ENCODE data around the gene CTDNEP1.

CTDNEP1 gene

GRCh38 chr17:7224661-7225111 is 26.8 kb downstream of the CTDNEP1 start:
- TF ChIP-seq CTCF (IDR thresholded peaks at IDR 0.05; ENCODE audit: insufficient read depth, low read length, poor library complexity, severe bottlenecking), result no peak
- no peak overlapping the region for H3K4me3 ChIP-seq (replicated peaks; ENCODE audit: low read depth, low read length)
- no peak for DNase-seq (ENCODE audit: extremely low read depth, insufficient read length)
- H3K36me3 ChIP-seq (ENCODE audit: control insufficient read depth, insufficient read depth, low read length), result peaks cover 39% of the 10 kb centered on the region
- no peaks in the 10 kb centered on the region for H3K27me3 ChIP-seq (replicated peaks; ENCODE audit: control insufficient read depth, insufficient read depth, low read length)

DNA sequence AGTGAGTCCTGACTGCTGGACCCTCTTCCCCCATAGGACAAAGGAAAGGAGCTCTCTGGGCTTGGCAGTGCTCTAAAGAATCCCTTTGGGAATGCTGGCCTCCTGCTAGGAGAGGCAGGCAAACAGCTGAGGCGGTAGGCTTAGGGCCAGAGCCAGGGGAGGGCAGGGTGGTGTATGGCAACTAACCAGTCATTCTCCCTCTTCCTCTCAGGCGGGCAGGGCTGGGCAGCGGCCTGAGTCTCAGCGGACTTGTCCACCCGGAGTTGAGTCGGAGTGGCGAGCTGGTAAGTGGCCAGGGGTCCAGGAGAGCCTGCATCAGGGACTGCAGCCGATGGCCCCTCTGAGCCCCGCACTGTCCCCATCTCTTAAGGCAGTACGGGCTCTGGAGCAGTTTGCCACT is 27.4 kb downstream of the CTDNEP1 start:
- no peak overlapping the region for H3K4me3 ChIP-seq (replicated peaks; ENCODE audit: low read depth, low read length)
- peaks cover 36% of the 10 kb centered on the region for H3K36me3 ChIP-seq (ENCODE audit: control insufficient read depth, insufficient read depth, low read length)
- no peak for DNase-seq (ENCODE audit: extremely low read depth, insufficient read length)
- TF ChIP-seq CTCF (IDR thresholded peaks at IDR 0.05; ENCODE audit: insufficient read depth, low read length, poor library complexity, severe bottlenecking), result no peak
- no peaks in the 10 kb centered on the region for H3K27me3 ChIP-seq (replicated peaks; ENCODE audit: control insufficient read depth, insufficient read depth, low read length)

DNA sequence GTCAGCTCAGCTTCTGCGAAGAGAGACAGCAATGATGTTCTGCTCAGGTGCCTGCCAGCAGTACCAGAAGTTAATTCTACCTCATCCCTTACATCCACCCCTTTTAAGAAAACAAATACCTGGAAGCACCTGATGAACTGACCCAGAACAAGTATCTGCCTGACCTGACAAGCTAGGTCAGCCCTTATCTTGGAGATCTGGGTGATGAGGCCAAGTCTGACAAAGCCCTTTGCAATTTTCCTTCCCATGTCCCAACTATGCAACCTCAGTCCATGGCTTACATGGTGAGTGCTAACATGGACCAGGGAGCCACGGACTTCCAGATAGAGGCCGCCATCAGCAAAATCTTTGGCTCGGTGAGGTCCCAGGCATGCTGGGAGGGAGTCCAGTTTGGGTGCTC is 28.2 kb downstream of the CTDNEP1 start:
- peaks cover 32% of the 10 kb centered on the region for H3K36me3 ChIP-seq (ENCODE audit: control insufficient read depth, insufficient read depth, low read length)
- DNase-seq (ENCODE audit: extremely low read depth, insufficient read length), result no peak
- no peak overlapping the region for H3K4me3 ChIP-seq (replicated peaks; ENCODE audit: low read depth, low read length)
- no peak for TF ChIP-seq CTCF (IDR thresholded peaks at IDR 0.05; ENCODE audit: insufficient read depth, low read length, poor library complexity, severe bottlenecking)
- no peaks in the 10 kb centered on the region for H3K27me3 ChIP-seq (replicated peaks; ENCODE audit: control insufficient read depth, insufficient read depth, low read length)

- H3K4me3 ChIP-seq (replicated peaks; ENCODE audit: low read depth, low read length), result no peak overlapping the region
- no peaks in the 10 kb centered on the region for H3K27me3 ChIP-seq (replicated peaks; ENCODE audit: control insufficient read depth, insufficient read depth, low read length)
- DNase-seq (ENCODE audit: extremely low read depth, insufficient read length), result no peak
- peaks cover 32% of the 10 kb centered on the region for H3K36me3 ChIP-seq (ENCODE audit: control insufficient read depth, insufficient read depth, low read length)
- no peak for TF ChIP-seq CTCF (IDR thresholded peaks at IDR 0.05; ENCODE audit: insufficient read depth, low read length, poor library complexity, severe bottlenecking)
Observed at GRCh38 chr17:7222972-7223292, 28.6 kb downstream of the CTDNEP1 start.

DNA sequence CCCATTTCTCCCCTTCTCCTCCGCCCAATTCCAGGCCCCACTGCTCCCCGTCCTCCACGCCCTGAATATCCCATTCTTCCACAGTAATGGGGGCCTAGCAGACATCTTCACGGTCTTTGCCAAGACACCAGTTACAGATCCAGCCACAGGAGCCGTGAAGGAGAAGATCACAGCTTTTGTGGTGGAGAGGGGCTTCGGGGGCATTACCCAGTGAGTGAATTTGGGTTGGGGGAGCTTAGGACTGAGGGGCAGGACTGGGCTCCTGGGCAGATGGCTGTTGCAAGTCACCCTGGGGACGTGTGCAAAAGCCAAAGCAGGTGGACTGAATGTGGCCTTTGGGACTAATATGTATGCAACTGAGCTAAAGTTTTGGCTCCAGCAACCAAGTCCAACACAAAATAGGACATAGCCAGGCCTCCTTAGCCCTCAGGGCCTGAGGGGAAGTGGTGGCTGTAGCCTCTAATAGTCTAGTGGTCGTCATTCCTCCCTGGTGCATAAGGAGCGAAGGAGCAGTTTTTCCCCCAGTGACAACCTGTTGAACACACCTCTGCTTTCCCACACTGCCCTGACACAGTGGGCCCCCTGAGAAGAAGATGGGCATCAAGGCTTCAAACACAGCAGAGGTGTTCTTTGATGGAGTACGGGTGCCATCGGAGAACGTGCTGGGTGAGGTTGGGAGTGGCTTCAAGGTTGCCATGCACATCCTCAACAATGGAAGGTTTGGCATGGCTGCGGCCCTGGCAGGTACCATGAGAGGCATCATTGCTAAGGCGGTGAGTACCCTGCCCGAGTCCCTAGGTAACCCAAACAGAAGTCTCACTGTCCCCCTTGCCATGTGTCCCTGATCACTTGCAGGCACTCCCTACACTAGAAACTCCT is 29.2 kb downstream of the CTDNEP1 start:
- Histone ChIP-seq H3K27me3 (replicated peaks; ENCODE audit: control insufficient read depth, insufficient read depth, low read length) (no peaks in the 10 kb centered on the region), H3K36me3 (ENCODE audit: control insufficient read depth, insufficient read depth, low read length) (peaks cover 28% of the 10 kb centered on the region), H3K4me3 (replicated peaks; ENCODE audit: low read depth, low read length) (no peak overlapping the region)
- DNase-seq (ENCODE audit: extremely low read depth, insufficient read length), result no peak
- no peak for TF ChIP-seq CTCF (IDR thresholded peaks at IDR 0.05; ENCODE audit: insufficient read depth, low read length, poor library complexity, severe bottlenecking)

All from GM06990 (cell line).